Measurements from ENCODE around the gene GCNT4.

The GCNT4 gene

GRCh38 chr5:75010838-75011237, 41.5 kb downstream of the GCNT4 start:
- no peak for FAIRE-seq

GRCh38 chr5:75009556-75010345, 42.6 kb downstream of the GCNT4 start:
- FAIRE-seq, result no peak

- FAIRE-seq, result no peak
Observed at GRCh38 chr5:75006865-75007822, 45.2 kb downstream of the GCNT4 start.

- FAIRE-seq, result no peak
Observed at GRCh38 chr5:75005561-75005960, 46.8 kb downstream of the GCNT4 start.

All from endometrium (tissue), 2 donors.